GM08714 (cell line): ENCODE measurements around the gene CHST1.

ENCODE experiments used
- H3K4me3 ChIP-seq: fragments of 200-500 bp; sonication (Bioruptor generic); 2 replicates; pipeline ENCODE4 v1.5.1; 2014; ENCODE audit warnings: mild to moderate bottlenecking, low read length, inconsistent platforms
- ZNF274 ChIP-seq: IDR thresholded peaks from 2 replicates; pipeline ENCODE4 v1.6.1; 2012; ENCODE audit warnings: mild to moderate bottlenecking, low read depth, low read length

CHST1 gene

GRCh38 chr11:45621588-45621987 is 43.8 kb downstream of the CHST1 start:
- TF ChIP-seq ZNF274, result no peak

GRCh38 chr11:45620243-45620642 is 45.2 kb downstream of the CHST1 start:
- H3K4me3 ChIP-seq, result no peak overlapping the region
- no peak for TF ChIP-seq ZNF274

More at GRCh38 chr11:45621588-45621987, 43.8 kb downstream of the CHST1 start:
- H3K4me3 ChIP-seq, result no peak overlapping the region

DNA sequence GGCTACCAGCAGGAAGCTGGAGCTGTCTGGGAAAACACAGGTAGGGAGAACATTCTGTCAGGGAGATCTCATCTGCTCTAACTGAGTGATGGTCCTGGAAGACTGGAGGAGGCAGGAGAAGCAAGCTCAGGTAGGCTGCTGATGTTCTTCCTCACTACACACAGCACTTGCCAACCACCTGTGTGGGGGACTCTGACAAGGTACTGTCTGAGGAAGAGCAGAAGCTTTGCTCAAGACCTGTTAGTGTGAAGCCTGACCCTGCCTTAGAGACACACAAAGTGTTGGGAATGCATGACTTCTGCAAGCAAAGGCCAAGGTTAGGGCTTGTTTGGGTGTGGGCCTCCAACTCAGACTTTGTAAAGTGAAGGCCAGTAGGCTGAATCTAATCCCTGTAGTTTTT is 46.5 kb downstream of the CHST1 start:
- no peak overlapping the region for H3K4me3 ChIP-seq
- TF ChIP-seq ZNF274, result no peak

DNA sequence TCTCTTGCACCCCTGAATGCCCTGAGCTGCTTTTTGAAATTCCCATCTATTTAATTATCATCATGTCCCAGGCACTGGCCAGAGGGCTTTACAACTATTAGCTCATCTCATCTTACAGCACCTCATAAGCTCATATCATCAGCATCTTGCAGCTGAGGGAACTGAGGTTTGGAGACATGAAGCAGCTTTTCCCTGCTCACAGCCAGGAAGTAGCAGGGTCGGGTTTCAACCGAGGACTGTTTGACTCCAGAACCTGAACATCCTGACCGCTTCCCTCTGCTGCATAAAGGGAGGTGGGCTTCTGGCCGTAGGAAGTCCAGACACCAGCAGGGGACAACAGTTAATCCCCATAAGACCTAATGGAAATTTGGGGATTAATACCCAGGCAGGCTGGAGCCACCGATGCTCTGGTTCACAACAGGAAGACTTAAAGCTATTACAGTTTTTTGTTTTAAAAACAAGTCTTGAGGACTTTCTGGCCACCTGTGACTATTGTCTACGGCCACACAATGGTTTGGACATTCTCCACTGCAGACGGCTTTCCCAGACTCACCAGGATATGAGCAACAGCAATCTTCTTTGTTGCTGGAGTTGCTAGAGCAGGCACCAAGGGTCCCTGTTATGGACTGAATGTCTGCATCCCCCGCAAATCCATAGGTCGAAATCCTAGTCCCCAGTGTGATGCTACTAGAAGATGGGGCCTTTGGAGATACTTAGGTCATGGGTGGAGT is 47.4 kb downstream of the CHST1 start:
- TF ChIP-seq ZNF274, result no peak
- no peak overlapping the region for H3K4me3 ChIP-seq

- H3K4me3 ChIP-seq, result no peak overlapping the region
- TF ChIP-seq ZNF274, result no peak
These were observed 48.4 kb downstream of the CHST1 start for GRCh38 chr11:45616802-45617549.

GRCh38 chr11:45615182-45615792 is 50.1 kb downstream of the CHST1 start:
- no peak overlapping the region for H3K4me3 ChIP-seq
- no peak for TF ChIP-seq ZNF274

DNA sequence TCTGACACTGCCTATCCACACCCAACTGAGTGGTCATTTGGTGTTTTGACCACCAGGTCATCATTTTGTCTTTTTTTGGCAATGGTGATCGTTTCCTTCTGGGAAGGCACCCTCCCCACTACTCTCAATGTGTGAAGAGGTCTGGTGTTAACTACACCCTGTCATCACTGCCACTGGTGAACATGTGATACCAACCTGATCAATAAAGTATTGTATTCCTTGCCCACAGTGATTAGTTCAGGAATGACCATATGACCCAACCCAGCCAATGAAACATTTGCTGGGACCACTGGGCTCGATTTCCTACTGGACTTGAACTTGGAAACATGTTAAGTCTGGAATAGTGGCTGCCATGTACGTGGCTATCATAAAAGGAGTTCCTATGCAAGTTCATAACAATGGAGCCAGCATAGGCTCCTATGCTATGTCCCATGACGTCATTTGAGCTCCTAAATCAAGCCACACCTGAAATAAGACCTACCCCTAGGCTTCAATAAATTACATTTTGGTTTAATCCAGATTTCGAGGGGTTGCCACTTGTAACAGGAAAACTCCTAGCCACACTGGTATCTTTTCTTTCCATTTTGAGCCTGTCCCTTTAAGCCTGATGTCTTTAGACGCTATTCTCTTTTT is 51.1 kb downstream of the CHST1 start:
- TF ChIP-seq ZNF274, result no peak
- no peak overlapping the region for H3K4me3 ChIP-seq

DNA sequence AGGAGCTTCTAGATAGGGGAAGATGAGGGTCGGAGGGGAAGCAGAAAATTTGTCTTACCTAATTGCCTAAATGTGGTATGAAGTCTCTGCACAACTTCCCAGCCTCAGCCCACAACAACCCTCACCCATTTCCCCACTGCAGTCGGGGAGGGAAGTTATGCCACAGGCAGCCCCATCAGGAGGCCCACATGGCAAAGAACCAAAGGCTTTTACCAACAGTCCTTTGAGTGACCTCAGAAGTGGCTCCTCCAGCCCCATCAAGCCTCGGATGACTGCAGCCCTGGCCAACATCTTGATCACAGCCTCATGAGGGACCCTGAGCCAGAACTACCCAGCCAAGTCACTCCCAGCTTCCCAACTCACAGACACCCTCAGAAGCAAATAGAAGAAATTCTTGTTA is 54.8 kb downstream of the CHST1 start:
- TF ChIP-seq ZNF274, result no peak

DNA sequence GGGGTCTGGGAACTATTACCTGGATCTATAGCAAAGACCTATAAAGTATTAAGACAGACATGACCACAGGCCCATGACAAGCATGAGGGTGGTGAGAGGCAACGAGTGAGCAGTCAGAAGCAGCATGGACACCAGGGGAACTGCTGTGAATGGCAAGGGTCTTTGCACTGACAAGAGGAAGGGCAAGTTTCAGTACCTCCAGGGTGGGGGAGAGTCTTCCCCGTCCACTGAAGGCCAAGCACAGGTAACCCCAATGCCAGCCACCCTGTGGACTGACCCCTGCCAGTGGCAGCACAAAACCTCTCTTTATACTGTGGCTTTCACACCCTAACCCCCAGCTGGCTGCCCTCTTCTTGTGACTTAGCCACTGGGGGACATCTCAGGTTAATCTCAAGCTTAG is 55.5 kb downstream of the CHST1 start:
- no peak overlapping the region for H3K4me3 ChIP-seq
- TF ChIP-seq ZNF274, result no peak

More for the DNA sequence above, 54.8 kb downstream of the CHST1 start:
- no peak overlapping the region for H3K4me3 ChIP-seq

DNA sequence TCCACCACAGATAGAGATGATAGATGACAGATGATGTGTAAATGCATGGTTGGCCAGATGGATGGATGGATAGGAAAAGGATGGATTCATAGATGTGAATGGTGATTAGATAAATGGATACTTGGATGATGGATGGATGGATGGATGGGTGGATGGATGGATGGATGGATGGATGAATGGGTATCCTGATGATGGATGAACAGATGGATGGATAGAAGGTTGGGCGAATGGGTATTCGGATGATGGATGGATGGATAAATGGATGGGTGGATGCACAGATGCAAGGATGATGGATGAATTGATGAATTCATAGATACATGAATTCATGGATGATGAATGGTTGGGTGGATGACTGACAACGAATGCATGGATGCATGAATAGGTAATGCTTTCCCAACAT is 56.1 kb downstream of the CHST1 start:
- no peak for TF ChIP-seq ZNF274
- H3K4me3 ChIP-seq, result no peak overlapping the region

GRCh38 chr11:45607995-45608394 is 57.4 kb downstream of the CHST1 start:
- H3K4me3 ChIP-seq, result no peak overlapping the region
- TF ChIP-seq ZNF274, result no peak

DNA sequence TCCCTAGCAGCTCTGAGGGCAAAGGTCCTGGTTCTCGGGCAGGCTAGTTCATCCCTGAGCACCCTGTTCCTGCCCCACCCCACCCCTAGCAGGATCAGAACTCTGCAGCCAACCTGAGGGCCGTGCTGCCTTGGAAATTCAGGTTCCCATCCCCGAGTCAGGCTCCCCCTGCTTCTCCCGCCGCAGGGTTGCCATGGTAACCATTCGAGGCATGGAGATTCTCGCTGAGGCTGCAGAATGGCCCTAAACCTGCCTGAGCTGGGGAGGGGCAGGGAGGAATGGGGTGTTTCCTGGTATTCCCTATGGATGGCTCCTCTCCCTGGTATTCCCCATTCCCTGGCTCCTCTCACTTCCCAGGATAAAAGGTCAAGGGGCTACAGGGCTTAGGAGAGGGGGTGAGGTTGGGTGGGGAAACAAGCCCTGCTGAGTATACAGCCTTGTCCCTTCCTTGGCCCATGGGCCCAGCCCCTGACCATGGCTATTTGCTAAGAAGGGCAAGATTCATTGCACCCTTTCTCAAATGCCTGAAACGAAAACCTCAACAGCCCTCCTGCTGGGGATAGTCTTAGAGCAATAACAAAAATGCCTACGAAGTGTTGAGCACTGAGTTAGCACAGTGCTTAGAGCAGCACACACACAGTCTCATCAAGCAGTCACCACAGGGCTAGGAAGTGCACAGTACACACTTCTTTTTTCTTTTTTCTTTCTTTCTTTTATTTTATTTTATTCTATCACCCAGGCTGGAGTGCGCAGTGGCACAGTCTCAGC is 58.7 kb downstream of the CHST1 start:
- H3K4me3 ChIP-seq, result no peak overlapping the region
- TF ChIP-seq ZNF274, result no peak

DNA sequence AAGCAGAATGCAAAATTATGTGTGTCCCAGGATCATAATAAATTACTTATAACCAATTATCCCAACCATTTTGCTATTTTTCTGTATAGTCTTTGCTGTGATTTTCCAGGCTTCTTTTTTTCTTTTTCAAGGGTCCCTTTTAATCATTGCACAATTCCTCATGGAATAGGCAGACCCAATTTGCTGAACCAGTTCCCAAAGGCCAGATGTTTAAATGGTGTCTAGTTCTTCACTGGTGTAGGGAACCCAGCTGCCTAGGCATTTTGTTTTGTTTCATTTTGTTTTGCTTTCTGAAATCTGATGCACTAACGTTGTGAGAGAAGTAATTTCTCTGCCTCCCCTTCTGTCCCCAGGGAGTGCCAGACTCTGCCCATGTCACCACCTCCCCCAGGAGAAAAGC is 60.4 kb downstream of the CHST1 start:
- no peak for TF ChIP-seq ZNF274

More for the DNA sequence above, 60.4 kb downstream of the CHST1 start:
- H3K4me3 ChIP-seq, result no peak overlapping the region
